GM18873 (cell line): ENCODE measurements around the gene TMUB1.

ENCODE experiments used
- ATAC-seq: cut with Tn5 transposase; IDR thresholded peaks from one replicate; pipeline ENCODE4 v1.9.1; 2021; ENCODE audit warnings: mild to moderate bottlenecking, moderate library complexity, moderate number of reproducible peaks; ENCODE audit not compliant: unreplicated experiment, low FRiP score

The TMUB1 gene

GRCh38 chr7:151121380-151122170, 38.3 kb upstream of the TMUB1 start:
- no peak for ATAC-seq

- no peak for ATAC-seq
Measured at GRCh38 chr7:151120896-151121295, 37.6 kb upstream of the TMUB1 start.

GRCh38 chr7:151119902-151120301, 36.6 kb upstream of the TMUB1 start:
- ATAC-seq: no peak

GRCh38 chr7:151119055-151119415, 35.7 kb upstream of the TMUB1 start:
- ATAC-seq: no peak

DNA sequence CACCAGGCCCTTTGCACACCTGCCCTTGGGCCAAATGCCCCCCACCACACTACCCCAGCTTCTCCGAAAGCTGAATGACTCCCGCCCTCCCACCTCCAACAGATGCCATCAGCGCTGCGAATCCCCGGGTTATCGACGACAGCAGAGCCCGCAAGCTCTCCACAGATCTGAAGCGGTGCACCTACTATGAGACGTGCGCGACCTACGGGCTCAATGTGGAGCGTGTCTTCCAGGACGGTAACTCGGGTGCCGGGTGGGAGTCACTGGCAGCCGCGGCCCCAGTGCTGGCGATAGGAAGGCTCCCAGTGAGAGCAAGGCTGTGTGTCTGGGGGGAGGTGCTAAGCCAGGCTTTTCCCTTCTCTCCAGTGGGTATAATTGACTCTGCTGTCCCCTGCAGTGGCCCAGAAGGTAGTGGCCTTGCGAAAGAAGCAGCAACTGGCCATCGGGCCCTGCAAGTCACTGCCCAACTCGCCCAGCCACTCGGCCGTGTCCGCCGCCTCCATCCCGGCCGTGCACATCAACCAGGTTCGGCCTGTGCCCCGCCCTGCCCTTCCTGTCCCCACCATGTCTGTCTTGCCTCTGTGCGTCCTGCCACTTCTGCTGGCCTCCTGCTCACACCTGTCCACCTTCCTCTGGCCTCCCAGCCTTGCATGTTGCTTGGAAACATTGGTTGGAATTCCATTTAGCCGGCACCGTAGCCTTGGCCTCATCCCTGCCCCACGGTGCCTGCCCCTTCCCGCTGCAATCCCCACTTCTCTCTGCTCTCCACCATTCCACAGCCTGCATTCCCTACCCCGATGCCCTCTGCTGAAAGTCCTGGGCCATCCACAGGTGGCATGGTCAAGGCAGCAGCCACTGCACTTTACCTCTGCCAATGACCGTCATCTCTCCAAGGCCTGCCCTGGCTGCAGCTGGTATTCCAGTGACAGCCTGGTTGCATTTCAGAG, 35.1 kb upstream of the TMUB1 start:
- no peak for ATAC-seq

DNA sequence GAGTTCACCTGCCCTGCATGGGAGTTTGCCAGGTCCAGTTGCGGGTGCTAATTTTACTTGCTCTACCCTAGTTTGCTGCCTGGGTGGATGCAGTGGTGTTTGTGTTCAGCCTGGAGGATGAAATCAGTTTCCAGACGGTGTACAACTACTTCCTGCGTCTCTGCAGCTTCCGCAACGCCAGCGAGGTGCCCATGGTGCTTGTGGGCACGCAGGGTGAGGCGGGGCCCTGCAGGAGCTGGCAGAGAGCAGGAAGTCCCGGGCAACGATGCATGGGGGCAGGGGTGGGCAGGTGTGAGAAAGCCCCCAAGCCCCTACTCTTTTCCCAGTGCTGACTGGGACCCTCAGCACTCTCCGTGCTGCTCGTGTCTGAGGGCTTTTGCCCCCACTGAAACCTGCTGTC, 34.3 kb upstream of the TMUB1 start:
- ATAC-seq: no peak

DNA sequence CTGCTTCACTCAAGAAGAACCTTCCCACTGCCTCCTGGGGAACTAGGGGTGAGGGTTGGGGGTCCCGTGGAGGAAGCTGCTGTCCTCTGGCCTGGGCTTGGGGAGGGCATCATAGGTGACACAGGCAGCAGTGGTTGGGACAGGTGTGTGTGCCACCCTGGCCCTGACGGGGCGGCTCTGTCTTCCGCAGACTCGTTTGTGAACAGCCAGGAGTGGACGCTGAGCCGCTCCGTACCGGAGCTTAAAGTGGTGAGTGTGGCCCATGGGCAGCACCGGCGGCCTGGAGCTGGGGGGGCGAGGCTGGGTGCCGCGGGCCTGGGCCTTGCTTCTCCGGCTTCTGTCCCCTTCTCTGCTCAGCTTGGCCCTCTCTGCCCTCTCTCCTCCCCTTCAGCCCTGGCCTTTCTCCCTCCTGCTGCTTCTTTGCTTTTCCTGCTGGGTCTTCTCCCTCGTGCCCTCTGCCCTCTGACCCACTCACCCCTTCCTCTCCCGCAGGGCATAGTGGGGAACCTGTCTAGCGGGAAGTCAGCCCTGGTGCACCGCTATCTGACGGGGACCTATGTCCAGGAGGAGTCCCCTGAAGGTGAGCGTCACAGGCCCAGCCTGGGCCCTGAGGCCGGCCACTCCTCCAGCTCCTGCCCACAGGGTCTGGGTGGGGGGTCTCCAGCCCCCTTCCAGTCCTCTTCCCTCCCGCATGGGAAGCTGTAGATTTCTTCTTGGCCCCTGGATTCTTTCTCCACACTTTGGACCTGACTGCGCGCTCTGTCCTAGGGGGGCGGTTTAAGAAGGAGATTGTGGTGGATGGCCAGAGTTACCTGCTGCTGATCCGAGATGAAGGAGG, 33.5 kb upstream of the TMUB1 start:
- no peak for ATAC-seq

- no peak for ATAC-seq
Measured at GRCh38 chr7:151115836-151116418, 32.6 kb upstream of the TMUB1 start.

DNA sequence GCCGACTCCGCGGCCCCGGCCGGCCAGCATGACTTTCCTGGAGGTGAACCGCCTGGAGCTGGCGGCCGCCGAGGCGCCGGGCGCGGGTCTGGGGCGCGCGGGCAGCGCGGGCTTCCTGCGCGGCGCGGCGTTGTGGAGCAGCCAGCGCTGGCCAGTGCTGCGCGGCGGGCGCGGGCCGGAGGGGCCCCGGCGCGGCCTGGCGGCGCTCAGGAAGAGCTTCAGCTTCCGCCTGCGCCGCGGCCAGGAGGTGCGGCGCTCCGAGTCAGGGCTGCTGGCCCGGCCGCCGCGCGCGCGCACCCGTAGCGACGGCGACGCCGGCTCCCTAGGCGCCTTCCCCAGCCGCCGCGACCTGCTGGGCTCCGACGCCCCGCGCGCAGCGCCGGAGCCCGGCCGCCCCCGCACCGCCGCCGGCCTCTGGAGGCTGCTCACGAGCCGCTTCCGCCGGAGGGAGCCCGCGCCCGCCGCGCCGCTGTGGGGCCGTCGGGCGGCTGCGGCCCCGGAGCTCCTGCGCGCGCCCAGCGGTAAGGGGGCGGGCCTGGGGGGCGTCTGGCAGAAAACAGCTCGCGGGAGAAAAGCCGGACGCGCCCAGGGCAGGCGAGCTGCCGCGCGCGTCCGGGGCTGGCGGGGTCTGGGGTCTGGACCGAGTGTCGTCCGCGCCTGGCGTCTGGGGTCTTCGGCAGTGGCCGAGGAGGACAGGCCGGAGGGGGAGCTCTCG, 32.0 kb upstream of the TMUB1 start:
- no peak for ATAC-seq

- no peak for ATAC-seq
Measured at GRCh38 chr7:151114151-151115090, 31.1 kb upstream of the TMUB1 start.

- no peak for ATAC-seq
Measured at GRCh38 chr7:151113344-151114150, 30.3 kb upstream of the TMUB1 start.

DNA sequence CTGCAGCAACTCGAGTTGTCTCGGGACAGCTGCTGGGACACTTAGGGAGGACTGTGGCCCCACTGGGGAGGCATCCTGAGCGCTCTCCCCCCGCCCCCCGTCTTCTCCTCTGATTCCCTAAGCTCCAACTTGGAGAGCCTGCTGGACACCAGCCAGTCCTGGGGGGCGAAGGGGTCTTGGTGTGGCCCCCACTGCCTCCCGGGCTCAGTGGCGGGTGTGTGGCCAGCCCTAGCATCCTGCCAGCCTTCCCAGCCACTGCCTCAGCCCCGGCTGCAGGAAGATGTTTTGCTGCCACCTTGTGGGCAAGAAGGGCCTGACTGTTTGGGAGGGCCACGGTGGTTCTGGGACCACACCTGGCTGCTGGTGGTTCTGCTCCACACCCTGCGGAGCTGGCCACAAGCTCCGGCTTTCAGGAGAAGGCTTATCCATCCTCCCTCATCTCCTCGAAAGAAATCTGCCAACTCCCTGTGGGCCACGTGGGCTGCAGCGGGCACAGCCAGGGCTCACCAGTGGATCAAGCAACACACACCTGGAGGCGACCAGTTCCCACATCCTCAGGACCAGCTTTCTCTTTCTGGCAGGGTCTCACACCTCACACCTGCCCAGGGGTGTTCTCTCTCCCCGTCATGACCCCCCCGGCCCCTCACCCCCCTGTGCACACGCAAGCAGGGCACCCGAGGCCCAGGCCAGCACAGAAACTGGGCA, 27.8 kb upstream of the TMUB1 start:
- no peak for ATAC-seq

- no peak for ATAC-seq
Measured at GRCh38 chr7:151110236-151110940, 27.1 kb upstream of the TMUB1 start.

DNA sequence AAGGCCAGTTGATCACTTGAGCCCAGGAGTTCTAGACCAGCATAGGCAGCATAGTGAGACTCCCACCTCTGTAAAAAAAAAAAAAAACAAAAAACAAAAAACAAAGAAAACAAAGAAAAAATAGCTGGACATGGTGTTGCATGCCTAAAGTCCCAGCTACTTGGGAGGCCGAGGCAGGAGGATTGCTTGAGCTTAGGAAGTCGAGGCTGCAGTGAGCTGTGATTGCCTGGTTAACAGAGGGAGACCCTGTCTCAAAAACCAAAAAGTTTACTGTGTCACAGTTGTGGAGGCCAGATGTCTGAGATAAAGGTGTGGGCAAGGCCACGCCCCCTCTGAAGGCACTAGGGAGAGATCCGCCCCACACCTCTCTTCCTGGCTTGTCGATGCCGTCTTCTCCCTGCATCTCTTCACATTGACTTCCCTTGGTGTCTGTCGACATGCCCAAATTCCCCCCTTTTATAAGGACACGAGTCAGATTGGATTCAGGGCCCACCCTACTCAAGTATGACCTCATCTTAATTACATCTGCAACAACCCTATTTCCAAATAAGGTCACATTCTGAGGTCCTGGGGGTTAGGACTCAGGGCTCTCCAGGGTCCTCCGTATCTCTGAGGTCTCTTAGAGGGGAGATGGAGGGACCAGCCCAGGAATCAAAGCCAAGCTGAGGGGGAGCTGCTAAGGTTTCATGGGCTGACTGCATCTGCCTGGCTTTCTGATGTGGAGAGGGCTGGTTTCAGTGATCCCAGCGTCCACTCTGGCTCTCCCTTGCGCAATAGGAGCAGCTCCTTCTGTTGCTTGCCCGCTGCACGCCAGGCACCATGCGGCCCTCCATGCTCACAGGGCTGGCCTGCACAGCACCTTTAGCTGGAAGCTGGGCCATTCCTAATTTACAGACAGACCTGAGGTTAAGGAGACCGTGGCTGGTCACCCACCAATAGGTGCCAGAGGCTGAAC, 26.1 kb upstream of the TMUB1 start:
- no peak for ATAC-seq

DNA sequence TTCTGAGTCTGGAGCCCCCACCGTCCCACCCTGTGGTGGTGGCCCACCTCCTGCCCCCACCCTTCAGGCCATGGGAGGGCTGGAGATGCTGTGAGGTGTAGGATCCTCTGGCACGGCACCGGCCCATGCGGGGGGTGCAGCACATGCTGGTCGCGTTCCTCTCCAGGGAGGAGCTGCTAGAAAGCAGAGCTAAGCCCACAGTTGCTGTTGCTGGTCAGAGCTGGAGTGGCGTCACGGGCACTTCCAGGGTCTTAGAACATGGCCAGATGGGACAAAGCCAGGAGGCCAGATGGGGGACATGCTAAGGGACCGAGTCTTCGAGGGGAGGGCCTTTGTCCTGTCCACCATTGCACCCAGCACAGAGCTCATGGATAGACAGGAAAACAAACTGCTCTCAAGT, 24.6 kb upstream of the TMUB1 start:
- ATAC-seq: no peak
